Right ventricle myocardium superior (tissue), 1 donor: ENCODE data around the gene DEPDC1B. TPM values are rescaled to one million over a fixed set of nuclear protein-coding genes. Genes with fewer than 3 reads are reported as not detected.

Experiments used
- ATAC-seq: fragments of 200-7000 bp; cut with Tn5 transposase; one replicate; pipeline ENCODE4 v1.9.1; 2020; ENCODE audit warnings: mild to moderate bottlenecking; ENCODE audit not compliant: poor library complexity
- DNase-seq: peaks from one replicate; pipeline ENCODE4 v3.0.0-alpha.2; 2020
- intact Hi-C: fragments of 100-400 bp; cut with DNase I; formaldehyde crosslinking; loops from one replicate; pipeline ENCODE4 v1.11.2; 2022
- total RNA-seq: library from RNA; stranded (reverse); fragmentation: NEBNext Ultra II Directional; extraction: Animal tissue kit (Norgen Biotek cat#: 25700); gene quantifications from one replicate; pipeline ENCODE4 v1.2.1, GENCODE V29; 2021
- donor health status: DM: no; HTN: yes; CAD: no; lungs with severe emphysema.

DEPDC1B gene
- total RNA-seq, 1 donor from 2014 or later: 0.27 TPM

DNA sequence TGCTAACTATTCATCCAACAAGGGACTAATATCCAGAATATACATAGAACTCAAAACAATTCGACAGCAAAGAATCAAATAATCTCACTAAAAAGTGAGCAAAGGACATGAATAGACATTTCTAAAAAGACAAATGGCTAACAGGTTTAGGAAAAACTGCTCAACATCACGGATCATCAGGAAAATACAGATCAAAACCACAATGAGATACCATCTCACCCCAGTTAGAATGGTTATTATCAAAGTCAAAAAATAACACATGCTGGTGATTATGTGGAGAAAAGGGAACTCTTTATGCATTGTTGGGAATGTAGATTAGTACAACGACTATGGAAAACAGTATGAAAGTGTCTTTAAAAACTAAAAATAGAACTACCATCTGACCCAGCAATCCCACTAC lies 150.1 kb downstream of the DEPDC1B start:
- DNase-seq: no peak
- no peak for ATAC-seq
- intact Hi-C loops: no loop called here

Other genes starting within 250 kb of the DEPDC1B start
- 0.73 TPM for gene ELOVL7, start 144.1 kb upstream of the DEPDC1B start, total RNA-seq
- 5.1 TPM for gene ERCC8, start 244.9 kb upstream of the DEPDC1B start, total RNA-seq
- 41.2 TPM for gene NDUFAF2, start 245.0 kb upstream of the DEPDC1B start, total RNA-seq